Measurements from ENCODE around the gene MYO1B.

MYO1B gene

GRCh38 chr2:191250986-191251385 is 5.8 kb downstream of the MYO1B start:
- DNase-seq (ENCODE audit: extremely low spot score), result no peak
- CTCF ChIA-PET, result interaction anchor here (0.8 to 1.4 kb wide), 4 partner anchors 13 to 86 kb away, joined by 3 to 5 read pairs (median 3); no protein-coding TSS in a partner anchor
- POLR2A ChIA-PET, result no interaction called here
- TF ChIP-seq CTCF (IDR thresholded peaks at IDR 0.05; ENCODE audit: control extremely low read depth, extremely low read depth, low read depth, missing control alignments), result no peak

- DNase-seq (ENCODE audit: extremely low spot score), result no peak
- TF ChIP-seq CTCF (IDR thresholded peaks at IDR 0.05; ENCODE audit: control extremely low read depth, extremely low read depth, low read depth, missing control alignments), result no peak
- CTCF ChIA-PET, result interaction anchor here (0.9 to 1.4 kb wide), 4 partner anchors 18 to 35 kb away, joined by 3 to 5 read pairs (median 4); no protein-coding TSS in a partner anchor
- POLR2A ChIA-PET, result no interaction called here
These were observed 7.5 kb downstream of the MYO1B start for GRCh38 chr2:191252699-191253098.

- CTCF ChIA-PET, result interaction anchor here (0.7 to 0.9 kb wide), 3 partner anchors 12 to 41 kb away, joined by 3 read pairs; no protein-coding TSS in a partner anchor
- POLR2A ChIA-PET, result no interaction called here
- no peak for DNase-seq (ENCODE audit: extremely low spot score)
- no peak for TF ChIP-seq CTCF (IDR thresholded peaks at IDR 0.05; ENCODE audit: control extremely low read depth, extremely low read depth, low read depth, missing control alignments)
These were observed 8.3 kb downstream of the MYO1B start for GRCh38 chr2:191253476-191253875.

GRCh38 chr2:191255271-191255670 is 10.1 kb downstream of the MYO1B start:
- TF ChIP-seq CTCF (IDR thresholded peaks at IDR 0.05; ENCODE audit: control extremely low read depth, extremely low read depth, low read depth, missing control alignments), result no peak
- ChIA-PET CTCF (no interaction called here), POLR2A (no interaction called here)
- no peak for DNase-seq (ENCODE audit: extremely low spot score)

GRCh38 chr2:191255756-191256312 is 10.6 kb downstream of the MYO1B start:
- POLR2A ChIA-PET, result no interaction called here
- no peak for TF ChIP-seq CTCF (IDR thresholded peaks at IDR 0.05; ENCODE audit: control extremely low read depth, extremely low read depth, low read depth, missing control alignments)
- no peak for DNase-seq (ENCODE audit: extremely low spot score)
- CTCF ChIA-PET, result interaction anchor here (0.6 kb wide), 1 partner anchor 10 kb away, joined by 3 read pairs; no protein-coding TSS in a partner anchor

- POLR2A ChIA-PET, result no interaction called here
- CTCF ChIA-PET, result no interaction called here
- TF ChIP-seq CTCF (IDR thresholded peaks at IDR 0.05; ENCODE audit: control extremely low read depth, extremely low read depth, low read depth, missing control alignments), result no peak
These were observed 12.7 kb downstream of the MYO1B start for GRCh38 chr2:191257934-191258333.

More at GRCh38 chr2:191257934-191258333, 12.7 kb downstream of the MYO1B start:
- DNase-seq (ENCODE audit: extremely low spot score), result no peak
